Globus pallidus (tissue), 1 donor: Measurements from ENCODE around the gene EPHA1.

Experiments used
- DNase-seq: peaks from one replicate; pipeline ENCODE4 v3.0.0-alpha.2; 2015; ENCODE audit warnings: low spot score

EPHA1 gene

DNA sequence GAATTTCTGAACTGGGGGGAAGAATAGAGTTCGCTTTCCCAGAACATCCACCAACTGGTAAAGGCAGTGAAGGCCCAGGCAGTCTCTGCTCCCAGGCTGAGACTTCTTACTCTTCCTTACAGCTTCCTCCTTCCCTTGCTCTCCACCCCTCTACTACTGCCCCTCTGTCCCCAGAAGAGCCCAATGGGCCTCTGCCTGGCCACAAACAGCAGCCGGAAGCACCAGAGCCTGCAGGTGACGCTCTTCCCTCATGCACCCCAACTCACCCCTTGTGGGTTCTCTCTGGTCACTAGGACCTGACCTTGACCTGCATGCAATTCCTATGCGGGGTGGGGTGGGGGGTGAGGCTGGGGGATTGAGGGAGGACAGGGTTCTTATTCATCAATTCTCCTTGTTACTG, 62.6 kb downstream of the EPHA1 start:
- DNase-seq: no peak

- DNase-seq: no peak
Observed at GRCh38 chr7:143345428-143345900, 63.2 kb downstream of the EPHA1 start.

- DNase-seq: no peak
Observed at GRCh38 chr7:143343596-143343995, 65.1 kb downstream of the EPHA1 start.

- DNase-seq: no peak
Observed at GRCh38 chr7:143341842-143342241, 66.8 kb downstream of the EPHA1 start.
